HepG2 (cell line): ENCODE data around the gene CCL19. TPM values are rescaled to one million over a fixed set of nuclear protein-coding genes. Genes with fewer than 3 reads are reported as not detected.

Source experiments
- ATAC-seq: fragments of 200-7000 bp; cut with Tn5 transposase; 3 replicates; pipeline ENCODE4 v1.9.1; 2020; ENCODE audit warnings: mild to moderate bottlenecking, moderate library complexity
- BruUV-seq: library from RNA; stranded (reverse); fragments of 400-500 nt; replicated peaks from 2 replicates; lab custom pipeline; 2021; lab: Mats Ljungman, UMichigan
- CTCF ChIA-PET: fragments of 300-600 bp; formaldehyde crosslinking; extraction: SDS; loops from one replicate; lab custom pipeline; 2021; ENCODE audit warnings: low total read pairs, inconsistent platforms, low intra/inter-chr PET ratio; lab: Yijun Ruan, JAX
- POLR2A ChIA-PET: fragments of 350-600 bp; sonication (Branson Sonifier 250); formaldehyde crosslinking; loops from one replicate; lab custom pipeline; 2020; ENCODE audit warnings: antibody characterized with exemption, inconsistent platforms; lab: Yijun Ruan, JAX
- DNase-seq: peaks from one replicate; pipeline ENCODE4 v3.0.0-alpha.2; 2015; ENCODE audit warnings: low spot score
- FAIRE-seq: peaks from 3 replicates; lab custom pipeline; 2011; peaks lifted over from hg19 to GRCh38; lab: Jason Lieb, UNC
- H2AFZ ChIP-seq: one replicate; pipeline ENCODE4 v1.6.1; 2011; ENCODE audit warnings: low read length, inconsistent platforms
- H3K27ac ChIP-seq: fragments of 300-600 bp; 3 replicates; pipeline ENCODE4 v1.8.0; 2011; ENCODE audit warnings: mixed run types, mild to moderate bottlenecking, mixed read lengths, low read length, inconsistent platforms; ENCODE audit not compliant: insufficient read depth; ENCODE audit errors: extremely low read length
- H3K27me3 ChIP-seq, 2 experiments: fragments of 200-600 bp in 1 of 2; 2 replicates in 1 of 2; 3 replicates in 1 of 2; pipeline versions ENCODE4 v1.6.0 to v1.8.0; 2011; ENCODE audit warnings: low read length in 2 of 2, mild to moderate bottlenecking in 2 of 2, moderate library complexity in 2 of 2, inconsistent platforms in 1 of 2; ENCODE audit not compliant: insufficient read depth in 2 of 2, control insufficient read depth in 1 of 2
- H3K36me3 ChIP-seq, 2 experiments: fragments of 200-600 bp in 1 of 2; replicated peaks in 1 of 2; 2 replicates in 1 of 2; 3 replicates in 1 of 2; pipeline versions ENCODE4 v1.5.1 to v1.8.0; 2011; ENCODE audit warnings: low read length in 2 of 2, inconsistent platforms in 1 of 2; ENCODE audit not compliant: insufficient read depth in 2 of 2, control insufficient read depth in 1 of 2
- H3K4me1 ChIP-seq: 2 replicates; pipeline ENCODE4 v1.5.1; 2012; ENCODE audit warnings: low read length, inconsistent platforms; ENCODE audit not compliant: insufficient read depth
- H3K4me2 ChIP-seq: 2 replicates; pipeline ENCODE4 v1.6.0; 2011; ENCODE audit warnings: low read depth, low read length, inconsistent platforms
- H3K4me3 ChIP-seq, 3 experiments: fragments of 200-600 bp in 1 of 3; sonication (generic), shearing (Covaris generic) in 1 of 3; replicated peaks in 1 of 3; 2 replicates each; pipeline ENCODE4 v1.5.1; 2011 to 2016; ENCODE audit warnings: low read length in 3 of 3, inconsistent platforms in 2 of 3, low read depth in 2 of 3, mild to moderate bottlenecking in 2 of 3, control low read depth in 1 of 3, mixed read lengths in 1 of 3; ENCODE audit not compliant: insufficient read depth in 1 of 3
- H3K79me2 ChIP-seq: one replicate; pipeline ENCODE4 v1.6.1; 2011; ENCODE audit warnings: low read length, inconsistent platforms; ENCODE audit not compliant: insufficient read depth
- H3K9ac ChIP-seq: 2 replicates; pipeline ENCODE4 v1.6.0; 2011; ENCODE audit warnings: mild to moderate bottlenecking, low read depth, low read length, inconsistent platforms; ENCODE audit not compliant: insufficient read depth
- H3K9me3 ChIP-seq: 2 replicates; pipeline ENCODE4 v1.5.1; 2012; ENCODE audit warnings: mild to moderate bottlenecking, low read length
- H4K20me1 ChIP-seq: 2 replicates; pipeline ENCODE4 v1.6.0; 2011; ENCODE audit warnings: inconsistent platforms, mild to moderate bottlenecking, low read length, moderate library complexity; ENCODE audit not compliant: insufficient read depth
- ARNT2 ChIP-seq: sonication (generic); formaldehyde crosslinking; IDR thresholded peaks from 2 replicates; pipeline ENCODE4 v1.8.0; 2022; ENCODE audit warnings: mild to moderate bottlenecking, low read depth, missing genetic modification reagents, moderate library complexity
- ATF7 ChIP-seq, 2 experiments: fragments of 450-650 bp in 1 of 2; sonication (generic) in 1 of 2; formaldehyde crosslinking in 1 of 2; IDR thresholded peaks; 2 replicates each; pipeline versions ENCODE4 v1.4.0 to v1.6.1; 2016 to 2020; ENCODE audit warnings: antibody characterized with exemption in 1 of 2, mild to moderate bottlenecking in 1 of 2, missing genetic modification reagents in 1 of 2
- GLI4 ChIP-seq: sonication (generic); formaldehyde crosslinking; IDR thresholded peaks from 2 replicates; pipeline ENCODE4 v1.5.1; 2020; ENCODE audit warnings: missing genetic modification reagents, mild to moderate bottlenecking, moderate library complexity, borderline replicate concordance
- KIAA2018 ChIP-seq: sonication (generic); formaldehyde crosslinking; IDR thresholded peaks from 2 replicates; pipeline ENCODE4 v1.5.0; 2020; ENCODE audit warnings: mild to moderate bottlenecking, missing genetic modification reagents, borderline replicate concordance
- NFKB2 ChIP-seq: sonication (generic); formaldehyde crosslinking; IDR thresholded peaks from 2 replicates; pipeline ENCODE4 v1.4.0; 2020; ENCODE audit warnings: missing genetic modification reagents, borderline replicate concordance
- NFKBIZ ChIP-seq: IDR thresholded peaks from 2 replicates; pipeline ENCODE4 v1.6.1; 2018; ENCODE audit warnings: missing genetic modification reagents, missing compliant biosample characterization
- SMARCE1 ChIP-seq: fragments of 450-650 bp; IDR thresholded peaks from 2 replicates; pipeline ENCODE4 v1.6.1; 2017; ENCODE audit warnings: borderline replicate concordance
- TAF15 ChIP-seq: fragments of 200-400 bp; formaldehyde crosslinking; IDR thresholded peaks from one replicate; pipeline ENCODE4 v1.6.1; 2018; ENCODE audit warnings: mild to moderate bottlenecking, low read depth, low read length; ENCODE audit not compliant: poor library complexity, severe bottlenecking
- TMF1 ChIP-seq: sonication (generic); formaldehyde crosslinking; IDR thresholded peaks from 2 replicates; pipeline ENCODE4 v1.8.1; 2022; ENCODE audit warnings: low read depth, missing genetic modification reagents
- ZNF496 ChIP-seq: sonication (generic); formaldehyde crosslinking; IDR thresholded peaks from 2 replicates; pipeline ENCODE4 v1.8.1; 2023; ENCODE audit warnings: mild to moderate bottlenecking, moderate library complexity, missing genetic modification reagents; ENCODE audit not compliant: insufficient replicate concordance
- ZNF660 ChIP-seq: sonication (generic); formaldehyde crosslinking; IDR thresholded peaks from 2 replicates; pipeline ENCODE4 v1.5.1; 2020; ENCODE audit warnings: mild to moderate bottlenecking, low read depth, missing genetic modification reagents, borderline replicate concordance
- ZNF710 ChIP-seq: sonication (generic); formaldehyde crosslinking; IDR thresholded peaks from 2 replicates; pipeline ENCODE4 v1.5.0; 2020; ENCODE audit warnings: mild to moderate bottlenecking, missing genetic modification reagents, borderline replicate concordance
- WGBS: methylation state at CpG from one replicate; pipeline ENCODE4 v1.1.6; 2017; ENCODE audit warnings: low lambda C conversion rate; 5-methylcytosine and 5-hydroxymethylcytosine counted together
- in situ Hi-C: cut with HindIII; loops from 2 replicates; pipeline ENCODE4 v1.10.0; 2017; ENCODE audit warnings: low pct_unique_long_range_greater_than_20kb; ENCODE audit not compliant: extremely low pct_ligation_motif_present
- intact Hi-C: fragments of 100-400 bp; cut with micrococcal nuclease; formaldehyde crosslinking; loops from one replicate; pipeline ENCODE4 v1.10.0; 2022; ENCODE audit not compliant: unreplicated experiment
- polyA plus RNA-seq, 8 experiments: library from polyadenylated mRNA; depleted of rRNA in 3 of 8; stranded (reverse) in 7 of 8; unstranded in 1 of 8; fragments of >200 nt; fragmentation: Illumina TruSeq in 4 of 8; extraction: Trizol in 4 of 8; gene quantifications; 2 replicates each; pipeline versions ENCODE4 v1.2.1 to v1.2.3, GENCODE V29; 2011 to 2016; ENCODE audit warnings: low read depth in 4 of 8, missing spikeins in 1 of 8, mixed read lengths in 1 of 8; ENCODE audit not compliant: insufficient read depth in 1 of 8
- total RNA-seq, 5 experiments: library from RNA; depleted of rRNA; stranded (reverse); fragments of >200 nt; fragmentation: Illumina TruSeq; extraction: Trizol; gene quantifications; 2 replicates each; pipeline ENCODE4 v1.2.3, GENCODE V29; 2016; ENCODE audit warnings: low read depth in 1 of 5
- TF ChIP-seq, protein P1 (sequence below): sonication (generic); formaldehyde crosslinking; IDR thresholded peaks from 2 replicates; pipeline ENCODE4 v1.8.1; 2023; ENCODE audit warnings: mild to moderate bottlenecking, missing genetic modification reagents, borderline replicate concordance

The CCL19 gene
- total and polyA plus RNA-seq, 2 of the 13 experiments (the other 11 are each of a cell fraction or from before 2014, with no cell fraction given) = not detected

GRCh38 chr9:34732478-34732877 is 41.4 kb upstream of the CCL19 start (continued):
- TF ChIP-seq GLI4 (CRISPR knock-in tag) (no peak), SMARCE1 (no peak), TAF15 (no peak)

DNA sequence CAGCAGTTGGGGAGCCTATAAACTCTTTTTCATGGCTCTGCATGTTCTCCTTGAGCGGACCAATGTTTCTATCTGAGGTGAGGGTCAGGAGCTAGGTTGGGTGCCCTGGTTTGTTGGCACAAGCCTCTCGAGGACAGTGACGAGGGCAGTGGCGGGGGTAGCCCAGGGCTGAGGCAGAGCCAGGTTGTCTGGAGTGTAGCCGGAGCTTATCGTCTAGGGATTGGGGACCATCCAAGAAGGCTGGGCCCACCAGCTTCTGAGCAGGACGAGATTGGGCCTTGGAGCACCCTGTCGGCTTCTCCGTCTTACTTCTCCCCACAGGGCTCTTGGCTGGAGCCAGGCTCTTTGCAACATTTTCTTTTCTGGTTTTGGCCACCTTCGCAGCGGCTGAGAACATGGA is 32.1 kb upstream of the CCL19 start:
- no TSS peak for BruUV-seq
- Histone ChIP-seq H3K79me2 (no peaks in the 10 kb centered on the region), H3K4me2 (no peak overlapping the region), H3K9ac (no peak overlapping the region), H3K4me3 (no peak overlapping the region), H4K20me1 (no peaks in the 10 kb centered on the region), H3K9me3 (no peaks in the 10 kb centered on the region), H3K4me1 (peaks cover 2% of the 10 kb centered on the region; the same call in 1 of the 2 replicates), H3K27me3 (peaks cover 0 to 11% of the 10 kb centered on the region in 2 experiments; a peak in 1 of 5 replicates), H2AFZ (no peak overlapping the region), H3K36me3 (no peaks in the 10 kb centered on the region), H3K27ac (no peak overlapping the region)
- FAIRE-seq (no peak), ATAC-seq (no peak), DNase-seq (no peak)
- in situ Hi-C loops = no loop called here
- ChIA-PET CTCF (no interaction called here), POLR2A (no interaction called here)
- WGBS = 13% methylated on average over 7 of the region's 11 CpGs
- intact Hi-C loops = no loop called here
- TF ChIP-seq ZNF496 (no peak), ARNT2 (no peak), NFKB2 (CRISPR knock-in tag) (no peak), KIAA2018 (no peak), ZNF710 (CRISPR knock-in tag) (no peak), TMF1 (CRISPR knock-in tag) (no peak), ZNF660 (CRISPR knock-in tag) (no peak), NFKBIZ (CRISPR knock-in tag) (no peak), ATF7 (IDR thresholded peaks at IDR 0.05) (no peak), ATF7 (CRISPR knock-in tag; IDR thresholded peaks at IDR 0.05) (no peak)
- TF ChIP-seq, protein P1, sequence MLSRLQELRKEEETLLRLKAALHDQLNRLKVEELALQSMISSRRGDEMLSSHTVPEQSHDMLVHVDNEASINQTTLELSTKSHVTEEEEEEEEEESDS = no peak
